ENCODE measurements around the gene EDC3.
"Not testable (repeated sequence)": the region's sequence is repeated elsewhere in the genome, so short reads cannot be mapped to it uniquely, and the experiment has no call there.

The EDC3 gene

DNA sequence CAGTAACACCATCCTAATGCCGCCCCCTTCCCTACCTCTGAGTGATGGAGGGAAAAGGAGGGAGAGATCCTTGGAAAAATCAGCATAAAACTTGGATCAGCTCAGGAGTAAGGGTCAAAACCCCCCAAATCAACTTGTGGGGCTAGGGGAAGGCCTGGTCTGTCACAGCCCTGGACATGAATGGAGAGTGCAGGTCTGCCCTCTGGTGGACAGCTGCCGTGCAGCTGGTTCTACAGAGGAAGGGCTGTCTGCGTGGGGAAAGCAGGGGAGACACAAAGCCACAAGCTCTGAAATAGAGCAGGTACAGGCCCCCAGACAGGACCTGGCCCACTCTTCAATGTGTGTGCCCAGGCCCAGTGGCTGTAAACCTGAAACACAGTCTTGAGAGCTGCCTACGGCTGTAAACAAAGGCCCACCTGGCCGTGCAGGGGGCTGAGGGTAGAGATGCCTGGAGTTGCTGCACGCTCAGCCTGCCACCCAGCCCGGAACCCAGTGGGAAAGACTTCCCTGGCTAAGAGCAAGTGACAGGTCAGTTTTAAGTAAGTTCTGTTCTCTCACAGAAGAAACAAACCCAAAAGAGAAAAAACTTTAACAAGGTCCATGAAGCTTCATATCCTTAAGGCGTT is 63.8 kb downstream of the EDC3 start:
- Mint-ChIP-seq H3K4me1 (peaks cover 11% of the 10 kb centered on the region), H3K27ac (no peak overlapping the region), H3K9me3 (no peaks in the 10 kb centered on the region), H3K27me3 (ENCODE audit: low read depth) (no peaks in the 10 kb centered on the region), H3K36me3 (ENCODE audit: low read depth) (peaks cover 55% of the 10 kb centered on the region), H3K4me3 (no peak overlapping the region)
- peak; percentile 68 to 77 (median 75) for TF ChIP-seq CTCF (IDR thresholded peaks at IDR 0.05; ENCODE audit: unreplicated experiment in 3 of 3)

DNA sequence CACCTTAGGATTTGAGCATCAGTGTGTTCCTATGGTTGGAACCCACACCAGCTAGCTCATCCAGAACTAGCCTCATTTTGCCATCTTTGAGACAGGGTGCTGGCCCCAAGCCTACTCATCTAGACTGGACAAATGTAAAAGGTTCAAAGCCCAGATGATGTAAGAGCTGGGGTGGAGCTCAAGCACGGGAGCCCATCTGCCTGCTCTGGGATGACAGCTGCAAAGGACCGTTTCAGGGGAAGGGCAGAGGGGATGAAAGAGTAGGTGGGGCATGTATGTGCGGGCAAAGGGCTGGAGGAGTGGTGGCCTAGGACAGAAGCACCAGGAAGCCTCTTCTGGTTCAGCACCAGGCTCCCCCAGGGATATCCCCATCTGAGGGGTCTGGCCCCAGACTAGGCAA is 64.4 kb downstream of the EDC3 start:
- TF ChIP-seq CTCF (IDR thresholded peaks at IDR 0.05; ENCODE audit: unreplicated experiment in 3 of 3): no peak
- no peak overlapping the region for H3K4me3 Mint-ChIP-seq
- no peak overlapping the region for H3K27ac Mint-ChIP-seq
- H3K9me3 Mint-ChIP-seq: no peaks in the 10 kb centered on the region
- H3K4me1 Mint-ChIP-seq: peaks cover 11% of the 10 kb centered on the region
- peaks cover 51% of the 10 kb centered on the region for H3K36me3 Mint-ChIP-seq (ENCODE audit: low read depth)
- no peaks in the 10 kb centered on the region for H3K27me3 Mint-ChIP-seq (ENCODE audit: low read depth)

GRCh38 chr15:74631087-74631385 is 64.8 kb downstream of the EDC3 start:
- no peak overlapping the region for H3K4me3 Mint-ChIP-seq
- H3K4me1 Mint-ChIP-seq: peaks cover 11% of the 10 kb centered on the region
- no peak for TF ChIP-seq CTCF (IDR thresholded peaks at IDR 0.05; ENCODE audit: unreplicated experiment in 3 of 3)
- H3K27me3 Mint-ChIP-seq (ENCODE audit: low read depth): no peaks in the 10 kb centered on the region
- no peaks in the 10 kb centered on the region for H3K9me3 Mint-ChIP-seq
- peaks cover 52% of the 10 kb centered on the region for H3K36me3 Mint-ChIP-seq (ENCODE audit: low read depth)
- H3K27ac Mint-ChIP-seq: no peak overlapping the region

- Mint-ChIP-seq H3K27ac (no peak overlapping the region), H3K4me1 (peaks cover 11% of the 10 kb centered on the region), H3K36me3 (ENCODE audit: low read depth) (peaks cover 54% of the 10 kb centered on the region), H3K27me3 (ENCODE audit: low read depth) (no peaks in the 10 kb centered on the region), H3K4me3 (no peak overlapping the region), H3K9me3 (no peaks in the 10 kb centered on the region)
- no peak for TF ChIP-seq CTCF (IDR thresholded peaks at IDR 0.05; ENCODE audit: unreplicated experiment in 3 of 3)
Measured at GRCh38 chr15:74630284-74631086, 65.3 kb downstream of the EDC3 start.

GRCh38 chr15:74629696-74630095 is 66.1 kb downstream of the EDC3 start:
- not testable (repeated sequence) for H3K27ac Mint-ChIP-seq; H3K9me3 Mint-ChIP-seq; H3K4me3 Mint-ChIP-seq; H3K27me3 Mint-ChIP-seq (ENCODE audit: low read depth)
- peaks cover 11% of the 10 kb centered on the region for H3K4me1 Mint-ChIP-seq
- peaks cover 57% of the 10 kb centered on the region for H3K36me3 Mint-ChIP-seq (ENCODE audit: low read depth)

- peak overlapping the region in 1 of 3 experiments; percentile 47 for H3K27ac Mint-ChIP-seq
- H3K36me3 Mint-ChIP-seq (ENCODE audit: low read depth): peaks cover 57% of the 10 kb centered on the region
- no peak for TF ChIP-seq CTCF (IDR thresholded peaks at IDR 0.05; ENCODE audit: unreplicated experiment in 3 of 3)
- no peaks in the 10 kb centered on the region for H3K27me3 Mint-ChIP-seq (ENCODE audit: low read depth)
- no peaks in the 10 kb centered on the region for H3K9me3 Mint-ChIP-seq
- peaks cover 11% of the 10 kb centered on the region for H3K4me1 Mint-ChIP-seq
- no peak overlapping the region for H3K4me3 Mint-ChIP-seq
Measured at GRCh38 chr15:74628949-74629348, 66.9 kb downstream of the EDC3 start.
